Upper lobe of left lung (tissue), 4 donors: ENCODE results near the gene WDR37.

Source experiments
- CTCF ChIP-seq, 6 experiments: fragments of 450-650 bp in 4 of 6; fragments of 200-600 bp in 2 of 6; sonication (generic) in 2 of 6; IDR thresholded peaks; one replicate each; pipeline ENCODE4 v1.5.1; 2016 to 2019; ENCODE audit warnings: antibody characterized with exemption in 6 of 6
- EP300 ChIP-seq, 4 donors: sonication (generic); formaldehyde crosslinking; IDR thresholded peaks; one replicate each; pipeline ENCODE4 v1.5.1; 2017; ENCODE audit warnings: antibody characterized with exemption in 4 of 4, control low read depth in 2 of 4
- POLR2A ChIP-seq, 4 donors: fragments of 450-650 bp; IDR thresholded peaks; one replicate each; pipeline ENCODE4 v1.5.1; 2016 to 2017; ENCODE audit warnings: antibody characterized with exemption in 4 of 4, mild to moderate bottlenecking in 2 of 4
- POLR2AphosphoS5 ChIP-seq, 2 donors: sonication (generic); formaldehyde crosslinking; IDR thresholded peaks; one replicate each; pipeline ENCODE4 v1.5.1; 2017; ENCODE audit warnings: antibody characterized with exemption in 2 of 2

DNA sequence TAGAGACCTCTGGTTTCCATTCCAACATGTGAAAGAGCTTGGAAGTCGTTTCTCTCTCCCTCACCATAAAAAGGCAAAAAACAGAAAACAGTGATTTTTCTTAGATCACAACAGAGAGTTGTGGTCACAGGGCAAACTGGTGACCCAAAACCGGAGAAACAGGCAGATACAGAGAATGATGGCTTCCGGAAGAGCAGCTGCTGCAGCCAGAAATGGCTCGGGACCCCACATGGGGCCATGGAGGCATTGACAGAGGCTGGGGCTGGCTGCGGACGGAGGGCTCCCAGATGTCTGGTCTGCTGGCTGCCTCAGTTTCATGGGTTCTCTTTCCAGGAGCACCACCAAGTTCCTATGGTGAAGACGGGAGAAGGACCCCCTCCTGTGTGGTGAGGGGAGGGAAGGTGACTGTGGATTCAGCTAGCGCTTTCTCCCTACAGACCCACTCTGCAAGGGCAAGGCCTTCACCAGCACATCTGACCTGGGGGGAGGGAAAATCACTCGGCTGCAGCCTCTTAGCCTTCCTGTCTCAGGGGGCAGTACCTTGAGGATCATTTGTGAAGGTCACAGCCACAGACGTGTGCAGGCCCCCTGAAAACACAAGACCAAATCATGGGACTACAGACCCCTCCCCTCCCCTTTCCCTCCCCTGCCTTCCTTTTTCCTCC is 81.4 kb downstream of the WDR37 start:
- no peak for TF ChIP-seq CTCF (IDR thresholded peaks at IDR 0.05)
- TF ChIP-seq POLR2A (IDR thresholded peaks at IDR 0.05): no peak
- TF ChIP-seq POLR2AphosphoS5 (IDR thresholded peaks at IDR 0.05): no peak
- no peak for TF ChIP-seq EP300 (IDR thresholded peaks at IDR 0.05)
